Ishikawa (cell line): ENCODE data around the gene MRPS6.

Experiments
- CEBPB ChIP-seq: IDR thresholded peaks from 2 replicates; pipeline ENCODE4 v1.6.1; 2012
- CREB1 ChIP-seq: IDR thresholded peaks from 2 replicates; pipeline ENCODE4 v1.6.1; 2012; ENCODE audit warnings: low read depth
- EGR1 ChIP-seq: IDR thresholded peaks from 2 replicates; pipeline ENCODE4 v1.6.1; 2012
- EP300 ChIP-seq: IDR thresholded peaks from 2 replicates; pipeline ENCODE4 v1.6.1; 2012; ENCODE audit warnings: borderline replicate concordance
- FOXM1 ChIP-seq: IDR thresholded peaks from 2 replicates; pipeline ENCODE4 v1.6.1; 2012; ENCODE audit warnings: low read depth, borderline replicate concordance
- NFIC ChIP-seq: IDR thresholded peaks from 2 replicates; pipeline ENCODE4 v1.6.1; 2012
- RAD21 ChIP-seq: IDR thresholded peaks from 2 replicates; pipeline ENCODE4 v1.6.1; 2012; ENCODE audit warnings: low read depth
- TAF1 ChIP-seq: IDR thresholded peaks from 2 replicates; pipeline ENCODE4 v1.6.1; 2012; ENCODE audit warnings: low read depth, mild to moderate bottlenecking
- TCF12 ChIP-seq: IDR thresholded peaks from 2 replicates; pipeline ENCODE4 v1.6.1; 2012; ENCODE audit warnings: low read depth
- TEAD4 ChIP-seq: IDR thresholded peaks from 2 replicates; pipeline ENCODE4 v1.6.1; 2012
- YY1 ChIP-seq: IDR thresholded peaks from 2 replicates; pipeline ENCODE4 v1.6.1; 2012; ENCODE audit warnings: low read depth
- ZBTB7A ChIP-seq: IDR thresholded peaks from 2 replicates; pipeline ENCODE4 v1.6.1; 2012; ENCODE audit warnings: low read depth
- TF ChIP-seq, protein P1 (sequence below): IDR thresholded peaks from 2 replicates; pipeline ENCODE4 v1.6.1; 2012
- TF ChIP-seq, protein P2 (sequence below): IDR thresholded peaks from 2 replicates; pipeline ENCODE4 v1.6.1; 2012; ENCODE audit warnings: low read depth, mild to moderate bottlenecking
- TF ChIP-seq, protein P3 (sequence below): IDR thresholded peaks from 2 replicates; pipeline ENCODE4 v1.6.1; 2012

The MRPS6 gene

DNA sequence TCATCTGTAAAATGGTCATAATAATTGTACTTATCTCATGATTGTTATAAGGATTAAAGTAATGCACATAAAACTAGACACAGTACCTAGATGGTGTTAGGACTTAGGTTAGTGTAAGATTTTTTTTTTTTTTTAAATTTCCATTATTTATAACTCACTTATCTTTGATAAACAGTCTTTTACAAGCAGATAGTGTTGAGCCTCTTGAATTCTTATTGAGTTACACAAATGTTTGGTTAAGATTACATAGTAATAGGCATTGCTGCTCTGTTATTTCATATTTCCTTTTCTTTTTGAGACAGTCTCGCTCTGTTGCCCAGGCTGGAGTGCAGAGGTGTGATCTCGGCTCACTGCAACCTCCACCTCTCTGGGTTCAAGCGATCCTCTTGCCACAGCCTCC lies 15.4 kb downstream of the MRPS6 start:
- TF ChIP-seq, protein P1, sequence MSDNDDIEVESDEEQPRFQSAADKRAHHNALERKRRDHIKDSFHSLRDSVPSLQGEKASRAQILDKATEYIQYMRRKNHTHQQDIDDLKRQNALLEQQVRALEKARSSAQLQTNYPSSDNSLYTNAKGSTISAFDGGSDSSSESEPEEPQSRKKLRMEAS = no peak
- no peak for TF ChIP-seq NFIC
- TF ChIP-seq EP300 = no peak
- TF ChIP-seq CREB1 = no peak
- TF ChIP-seq TAF1 = no peak
- TF ChIP-seq TCF12 = no peak
- no peak for TF ChIP-seq EGR1
- TF ChIP-seq, protein P2, sequence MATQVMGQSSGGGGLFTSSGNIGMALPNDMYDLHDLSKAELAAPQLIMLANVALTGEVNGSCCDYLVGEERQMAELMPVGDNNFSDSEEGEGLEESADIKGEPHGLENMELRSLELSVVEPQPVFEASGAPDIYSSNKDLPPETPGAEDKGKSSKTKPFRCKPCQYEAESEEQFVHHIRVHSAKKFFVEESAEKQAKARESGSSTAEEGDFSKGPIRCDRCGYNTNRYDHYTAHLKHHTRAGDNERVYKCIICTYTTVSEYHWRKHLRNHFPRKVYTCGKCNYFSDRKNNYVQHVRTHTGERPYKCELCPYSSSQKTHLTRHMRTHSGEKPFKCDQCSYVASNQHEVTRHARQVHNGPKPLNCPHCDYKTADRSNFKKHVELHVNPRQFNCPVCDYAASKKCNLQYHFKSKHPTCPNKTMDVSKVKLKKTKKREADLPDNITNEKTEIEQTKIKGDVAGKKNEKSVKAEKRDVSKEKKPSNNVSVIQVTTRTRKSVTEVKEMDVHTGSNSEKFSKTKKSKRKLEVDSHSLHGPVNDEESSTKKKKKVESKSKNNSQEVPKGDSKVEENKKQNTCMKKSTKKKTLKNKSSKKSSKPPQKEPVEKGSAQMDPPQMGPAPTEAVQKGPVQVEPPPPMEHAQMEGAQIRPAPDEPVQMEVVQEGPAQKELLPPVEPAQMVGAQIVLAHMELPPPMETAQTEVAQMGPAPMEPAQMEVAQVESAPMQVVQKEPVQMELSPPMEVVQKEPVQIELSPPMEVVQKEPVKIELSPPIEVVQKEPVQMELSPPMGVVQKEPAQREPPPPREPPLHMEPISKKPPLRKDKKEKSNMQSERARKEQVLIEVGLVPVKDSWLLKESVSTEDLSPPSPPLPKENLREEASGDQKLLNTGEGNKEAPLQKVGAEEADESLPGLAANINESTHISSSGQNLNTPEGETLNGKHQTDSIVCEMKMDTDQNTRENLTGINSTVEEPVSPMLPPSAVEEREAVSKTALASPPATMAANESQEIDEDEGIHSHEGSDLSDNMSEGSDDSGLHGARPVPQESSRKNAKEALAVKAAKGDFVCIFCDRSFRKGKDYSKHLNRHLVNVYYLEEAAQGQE = no peak
- TF ChIP-seq, protein P3, sequence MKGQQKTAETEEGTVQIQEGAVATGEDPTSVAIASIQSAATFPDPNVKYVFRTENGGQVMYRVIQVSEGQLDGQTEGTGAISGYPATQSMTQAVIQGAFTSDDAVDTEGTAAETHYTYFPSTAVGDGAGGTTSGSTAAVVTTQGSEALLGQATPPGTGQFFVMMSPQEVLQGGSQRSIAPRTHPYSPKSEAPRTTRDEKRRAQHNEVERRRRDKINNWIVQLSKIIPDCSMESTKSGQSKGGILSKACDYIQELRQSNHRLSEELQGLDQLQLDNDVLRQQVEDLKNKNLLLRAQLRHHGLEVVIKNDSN = no peak
- TF ChIP-seq TEAD4 = no peak
- no peak for TF ChIP-seq YY1
- TF ChIP-seq FOXM1 = no peak

DNA sequence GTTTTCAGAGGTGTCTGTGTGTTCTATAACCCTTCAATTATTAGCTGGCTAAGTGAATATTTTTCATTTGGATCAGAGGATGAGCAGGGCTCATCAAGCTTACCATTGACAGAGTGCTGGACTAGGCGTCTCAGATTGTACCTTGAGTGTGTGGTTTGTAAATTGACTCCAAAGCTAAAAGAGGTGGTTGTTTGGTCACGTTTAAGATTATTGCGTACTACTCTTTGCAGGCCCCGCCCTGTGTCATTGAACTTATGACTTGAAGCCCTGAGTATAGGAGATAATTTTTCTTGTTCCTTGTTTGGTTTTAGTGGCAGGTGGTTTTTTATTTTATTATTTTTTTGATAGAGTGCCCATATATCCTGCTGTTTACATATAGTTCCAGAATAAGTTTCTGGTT lies 17.7 kb downstream of the MRPS6 start:
- TF ChIP-seq EGR1 = no peak
- TF ChIP-seq ZBTB7A = no peak
- TF ChIP-seq, protein P3 = no peak
- no peak for TF ChIP-seq FOXM1

DNA sequence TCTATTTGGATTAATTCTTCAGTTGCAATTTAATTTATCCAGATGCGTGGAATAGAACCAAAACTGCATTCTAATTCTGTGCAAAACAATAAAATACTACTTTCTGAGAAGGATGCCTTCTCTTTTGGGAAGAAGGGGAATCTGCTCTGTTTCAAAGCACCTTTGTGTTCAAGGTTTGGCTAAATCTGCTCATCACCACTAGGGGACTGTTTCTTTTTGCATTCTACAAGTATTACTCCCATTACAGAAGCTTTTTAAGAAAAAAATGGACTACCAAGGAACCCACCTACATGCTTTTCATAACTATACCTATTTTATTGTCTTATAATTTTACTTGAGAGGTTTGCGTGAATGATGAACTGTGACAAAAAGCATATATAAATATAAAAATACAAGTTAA lies 18.2 kb downstream of the MRPS6 start:
- TF ChIP-seq EP300 = no peak
- no peak for TF ChIP-seq ZBTB7A
- no peak for TF ChIP-seq TCF12
- no peak for TF ChIP-seq CEBPB
- no peak for TF ChIP-seq YY1
- no peak for TF ChIP-seq NFIC
- no peak for TF ChIP-seq CREB1

DNA sequence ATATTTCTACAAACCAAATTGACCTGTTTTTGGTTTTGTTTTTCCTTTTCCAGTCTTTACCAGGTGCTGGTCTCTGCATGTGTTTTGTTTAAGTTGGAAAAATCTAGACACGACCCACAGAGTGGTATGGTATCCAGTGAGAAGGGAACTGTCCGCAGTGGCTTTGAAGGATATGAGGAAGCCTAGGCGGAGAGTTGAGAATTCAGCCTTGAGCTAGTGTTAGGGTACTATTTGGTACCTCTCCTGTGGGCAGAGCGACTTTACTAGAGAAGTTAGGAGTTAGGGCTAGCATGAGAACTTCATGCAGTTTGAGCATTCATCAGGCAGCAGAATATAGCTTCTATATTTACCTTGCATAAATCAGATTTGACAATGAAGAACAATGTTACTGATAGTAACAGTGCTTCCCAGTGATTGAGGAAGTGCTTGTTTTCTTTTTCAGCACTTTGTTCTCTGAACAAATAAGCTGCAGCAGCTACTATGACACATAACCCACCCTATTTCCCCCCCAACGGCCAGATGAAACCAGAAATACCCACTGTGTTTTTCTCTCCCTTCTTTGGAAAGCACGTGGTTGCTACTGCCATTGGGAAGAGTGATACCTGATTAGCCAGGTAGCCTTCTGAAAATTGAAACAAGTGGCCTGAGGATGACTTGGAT lies 19.0 kb downstream of the MRPS6 start:
- TF ChIP-seq EP300 (no peak), CREB1 (no peak), EGR1 (no peak), YY1 (no peak), TEAD4 (no peak), CEBPB (no peak), NFIC (no peak), TCF12 (no peak), TAF1 (no peak), RAD21 (no peak), FOXM1 (no peak), ZBTB7A (no peak)
- TF ChIP-seq, protein P3 = no peak
- TF ChIP-seq, protein P2 = no peak
- TF ChIP-seq, protein P1 = no peak

DNA sequence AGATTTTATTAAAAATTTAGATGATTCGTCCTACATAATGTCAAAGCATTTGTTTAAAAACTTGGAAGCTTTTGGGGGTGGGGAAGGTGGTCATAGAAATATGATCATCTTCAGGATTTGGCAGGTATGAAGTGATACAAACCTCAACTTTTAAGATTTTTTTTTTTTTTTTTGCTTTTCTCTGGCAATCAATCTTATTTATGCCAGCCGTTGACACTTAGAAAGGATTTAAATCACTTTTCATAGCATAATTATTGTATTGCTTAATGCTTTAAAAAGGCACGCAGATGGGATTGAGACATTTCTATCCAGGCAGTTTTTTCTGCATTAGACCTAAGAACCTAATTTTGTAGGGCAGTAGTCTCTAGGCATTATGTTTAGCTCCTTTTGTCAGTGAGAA lies 19.7 kb downstream of the MRPS6 start:
- TF ChIP-seq CREB1 (no peak), RAD21 (no peak), TEAD4 (no peak), CEBPB (no peak), EGR1 (no peak), TCF12 (no peak), EP300 (no peak), TAF1 (no peak), FOXM1 (no peak), ZBTB7A (no peak), YY1 (no peak), NFIC (no peak)
- TF ChIP-seq, protein P3 = no peak
- TF ChIP-seq, protein P2 = no peak
- TF ChIP-seq, protein P1 = no peak
